NCI-H345 treated with DMSO at 0.1 percent for 48 hours (cell line): ENCODE results near the gene OTUD1.
A peak's percentile ranks its signal among the peaks of the same experiment; 100 is the strongest.
"Not testable (repeated sequence)": the region's sequence is repeated elsewhere in the genome, so short reads cannot be mapped to it uniquely, and the experiment has no call there.

Source experiments
- DNase-seq: peaks from one replicate; lab custom pipeline; 2025; ENCODE audit not compliant: unreplicated experiment; lab: John Stamatoyannopoulos, UW

Gene OTUD1

DNA sequence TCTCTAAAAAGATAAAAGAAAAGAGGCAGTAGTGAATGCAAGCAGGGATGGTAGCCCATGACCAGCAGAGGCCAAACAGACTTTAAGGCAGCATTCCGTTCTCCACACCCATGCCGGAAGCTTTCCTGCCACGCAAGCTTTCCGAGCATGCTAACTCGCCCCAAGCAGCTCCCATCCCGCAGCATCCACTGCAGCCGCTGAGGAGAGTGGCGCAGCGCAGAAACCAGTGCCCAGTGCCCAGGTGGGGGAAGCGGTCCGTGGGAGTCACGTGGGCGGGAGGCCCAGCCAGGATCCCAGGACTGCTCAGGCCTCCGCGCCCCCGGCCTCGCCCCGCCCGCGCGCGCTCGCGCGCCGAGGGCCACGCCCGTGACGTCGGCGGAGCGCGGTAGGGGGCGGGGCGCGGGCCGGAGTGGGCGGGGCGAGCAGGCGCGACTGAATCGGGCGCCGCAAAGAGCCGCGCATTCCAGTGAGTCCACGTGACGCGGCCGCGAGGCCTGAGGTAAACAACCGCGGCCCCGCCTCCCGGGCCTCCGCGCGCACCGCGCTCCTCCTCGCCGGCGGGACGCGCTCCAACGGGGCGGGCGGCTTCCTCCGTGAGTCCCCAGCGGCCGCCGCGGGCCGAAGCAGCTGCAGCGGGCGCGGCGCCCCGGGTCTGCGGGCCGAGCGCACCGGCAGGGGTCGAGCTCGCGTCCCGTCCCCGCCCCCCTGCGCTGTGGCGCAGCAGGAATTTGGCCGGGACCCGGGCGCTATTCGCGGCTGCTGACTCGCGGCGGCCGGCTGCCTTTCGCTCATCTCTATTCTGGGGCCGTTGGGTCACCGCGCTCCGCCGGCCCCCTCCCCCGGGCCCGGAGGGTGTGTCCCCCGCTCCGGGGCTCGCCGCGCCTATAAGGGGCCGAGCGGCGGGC is at the start of gene OTUD1:
Gene OTUD1 (plus strand): TSS at position 529 of the 905 bp plus-strand sequence. CDS start 383 bp downstream, outside the sequence.
- peak; percentile 46 for DNase-seq

GRCh38 chr10:23390408-23390807 is 48.5 kb upstream of the OTUD1 start:
- DNase-seq = not testable (repeated sequence)

- no peak for DNase-seq
Observed at GRCh38 chr10:23390809-23391208, 48.1 kb upstream of the OTUD1 start.

GRCh38 chr10:23391821-23392220 is 47.1 kb upstream of the OTUD1 start:
- DNase-seq = no peak

- no peak for DNase-seq
Observed at GRCh38 chr10:23395017-23395416, 43.9 kb upstream of the OTUD1 start.

- no peak for DNase-seq
Observed at GRCh38 chr10:23396695-23397094, 42.2 kb upstream of the OTUD1 start.

DNA sequence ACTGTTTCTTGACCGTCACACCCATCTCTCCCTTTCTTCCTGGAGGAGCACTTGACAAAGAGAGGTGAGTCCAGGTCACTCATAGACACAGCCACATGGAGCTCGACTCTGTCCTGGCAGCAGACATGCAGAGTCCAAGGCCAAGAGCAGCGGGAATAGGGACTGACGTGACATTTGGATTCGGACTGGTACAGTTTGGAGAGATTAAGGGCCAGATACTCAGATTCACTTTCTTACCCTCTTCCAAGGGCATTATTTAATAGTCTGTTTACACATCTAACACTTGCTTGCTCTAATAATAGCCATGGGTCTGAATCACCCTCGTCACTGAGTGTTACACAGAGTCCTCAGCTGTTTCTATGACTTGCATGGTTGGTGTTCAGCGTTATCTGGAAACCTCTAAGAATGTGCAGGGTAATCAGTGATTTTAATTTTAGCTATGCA is 39.2 kb upstream of the OTUD1 start:
- DNase-seq = no peak

GRCh38 chr10:23402856-23403255 is 36.0 kb upstream of the OTUD1 start:
- DNase-seq = no peak

GRCh38 chr10:23403278-23403677 is 35.6 kb upstream of the OTUD1 start:
- no peak for DNase-seq

GRCh38 chr10:23403719-23404118 is 35.2 kb upstream of the OTUD1 start:
- DNase-seq = no peak

GRCh38 chr10:23404461-23404980 is 34.4 kb upstream of the OTUD1 start:
- DNase-seq = no peak

GRCh38 chr10:23405540-23405939 is 33.3 kb upstream of the OTUD1 start:
- no peak for DNase-seq

GRCh38 chr10:23406409-23406808 is 32.5 kb upstream of the OTUD1 start:
- no peak for DNase-seq

- DNase-seq = no peak
Observed at GRCh38 chr10:23408330-23408976, 30.4 kb upstream of the OTUD1 start.

DNA sequence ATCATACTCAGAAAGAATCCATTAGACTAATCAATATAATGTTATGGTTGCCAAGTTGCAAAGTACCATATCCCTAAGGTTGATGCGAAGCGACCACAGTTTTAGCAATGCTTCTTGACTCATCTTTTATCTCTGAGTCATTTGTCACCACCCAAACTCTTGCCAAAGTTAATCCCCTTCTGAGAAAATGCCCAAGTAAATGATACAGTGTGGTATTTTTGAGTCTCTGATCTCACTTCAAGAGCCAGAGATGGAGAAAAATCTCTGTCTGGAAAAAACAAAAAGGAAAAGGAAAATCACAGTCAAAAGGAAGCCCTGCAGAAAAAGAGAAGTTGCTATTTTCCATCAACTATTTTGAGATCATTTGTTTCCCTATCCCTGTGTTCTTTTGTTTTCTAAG is 26.7 kb upstream of the OTUD1 start:
- DNase-seq = no peak

- no peak for DNase-seq
Observed at GRCh38 chr10:23413629-23414089, 25.2 kb upstream of the OTUD1 start.

DNA sequence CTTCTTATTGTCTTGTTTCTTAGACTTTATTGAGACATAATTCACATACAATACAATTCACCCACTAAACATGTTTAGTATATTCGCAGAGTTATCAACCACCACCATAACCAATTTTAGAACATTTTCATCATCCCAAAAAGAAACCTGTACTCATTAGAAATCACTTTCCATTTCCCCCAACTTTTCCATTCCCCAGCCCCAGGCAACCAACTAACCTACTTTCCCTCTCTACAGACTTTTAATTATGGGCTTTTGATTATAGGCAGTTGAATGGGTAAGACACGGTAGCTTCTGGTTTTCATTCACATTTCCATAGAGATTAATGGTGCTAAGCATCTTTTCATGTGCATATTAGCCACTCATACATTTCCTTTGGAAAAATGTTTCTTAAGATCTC is 24.2 kb upstream of the OTUD1 start:
- no peak for DNase-seq

GRCh38 chr10:23417254-23417653 is 21.6 kb upstream of the OTUD1 start:
- DNase-seq = no peak

DNA sequence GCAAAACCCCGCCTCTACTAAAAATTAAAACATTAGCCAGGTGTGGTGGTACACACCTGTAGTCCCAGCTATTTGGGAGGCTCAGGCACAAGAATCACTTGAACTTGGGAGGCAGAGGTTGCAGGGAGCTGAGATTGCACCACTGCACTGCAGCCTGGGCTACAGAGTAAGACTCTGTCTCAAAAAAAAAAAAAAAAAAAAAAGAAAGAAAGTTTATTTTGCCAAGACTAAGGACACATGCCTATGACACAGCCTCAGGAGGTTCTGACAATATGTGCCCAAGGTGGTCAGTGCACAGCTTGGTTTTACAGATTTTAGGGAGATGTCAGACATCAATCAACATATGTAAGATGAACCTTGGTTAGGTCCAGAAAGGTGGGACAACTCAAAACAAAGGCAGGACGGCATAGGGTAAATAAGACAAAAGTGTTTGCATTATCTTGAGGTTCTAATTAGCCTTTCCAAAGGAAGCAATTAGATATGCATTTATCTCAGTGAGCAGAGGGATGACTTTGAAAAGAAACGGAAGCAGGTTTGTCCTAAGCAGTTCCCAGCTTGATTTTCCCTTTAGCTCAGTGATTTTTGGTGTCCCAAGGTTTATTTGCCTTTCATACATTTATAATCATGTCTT is 20.7 kb upstream of the OTUD1 start:
- no peak for DNase-seq

DNA sequence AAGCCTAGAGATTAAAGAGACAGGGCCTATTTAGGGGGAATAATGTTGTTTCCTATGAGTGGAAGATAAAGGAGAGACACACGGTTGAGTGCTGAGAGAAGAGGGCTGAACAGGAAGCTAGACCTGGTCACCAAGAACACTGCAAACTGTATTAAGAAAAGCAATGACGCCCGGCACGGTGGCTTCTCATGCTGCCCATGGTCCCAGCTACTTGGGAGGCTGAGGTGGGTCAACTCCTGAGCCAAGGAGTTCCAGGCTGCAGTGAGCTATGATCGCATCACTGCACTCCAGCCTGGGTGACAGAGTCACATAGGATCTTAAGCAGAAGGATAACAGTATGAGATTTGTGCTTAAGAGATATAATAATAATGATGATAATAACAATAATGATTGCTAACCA is 19.7 kb upstream of the OTUD1 start:
- DNase-seq = no peak

GRCh38 chr10:23419655-23420329 is 19.1 kb upstream of the OTUD1 start:
- DNase-seq = no peak
